ENCODE measurements around the gene LPIN3.
"Not testable (repeated sequence)": the region's sequence is repeated elsewhere in the genome, so short reads cannot be mapped to it uniquely, and the experiment has no call there.

Gene LPIN3

DNA sequence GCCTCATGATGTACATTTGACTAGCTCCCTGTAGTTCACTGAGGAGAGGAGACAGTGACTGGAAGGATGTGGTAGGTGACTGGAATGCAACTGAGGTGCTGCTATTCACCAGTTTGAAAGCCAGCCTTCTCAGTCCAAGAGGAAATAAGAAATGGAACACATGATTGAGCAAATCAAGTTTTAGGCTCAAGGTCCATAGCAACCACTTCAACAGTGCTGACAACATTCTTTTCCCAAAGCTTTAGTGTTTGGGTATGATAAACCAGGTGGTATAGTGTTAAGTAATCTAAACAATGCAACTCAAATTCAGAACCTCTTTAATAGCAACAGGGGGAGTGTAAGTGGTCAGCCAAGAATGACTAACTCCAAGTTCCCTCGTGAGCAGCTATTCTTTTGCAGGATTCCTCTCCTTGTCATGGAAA lies 32.3 kb upstream of the LPIN3 start:
- DNase-seq (ENCODE audit: insufficient read length, low spot score), result no peak
- no peak for TF ChIP-seq POLR2A (IDR thresholded peaks at IDR 0.05; ENCODE audit: low read depth, low read length)
- no peak for TF ChIP-seq PAX5 (IDR thresholded peaks at IDR 0.05; ENCODE audit: insufficient read depth, low read length, severe bottlenecking)
- no peak for TF ChIP-seq POU2F2 (IDR thresholded peaks at IDR 0.05; ENCODE audit: low read depth, low read length)
- no peak for TF ChIP-seq POLR2AphosphoS5 (IDR thresholded peaks at IDR 0.05; ENCODE audit: low read depth, low read length)
- TF ChIP-seq TAF1 (IDR thresholded peaks at IDR 0.05; ENCODE audit: low read depth, low read length), result no peak
- no peak for TF ChIP-seq SPI1 (IDR thresholded peaks at IDR 0.05; ENCODE audit: low read depth, low read length)
- no peak for FAIRE-seq

DNA sequence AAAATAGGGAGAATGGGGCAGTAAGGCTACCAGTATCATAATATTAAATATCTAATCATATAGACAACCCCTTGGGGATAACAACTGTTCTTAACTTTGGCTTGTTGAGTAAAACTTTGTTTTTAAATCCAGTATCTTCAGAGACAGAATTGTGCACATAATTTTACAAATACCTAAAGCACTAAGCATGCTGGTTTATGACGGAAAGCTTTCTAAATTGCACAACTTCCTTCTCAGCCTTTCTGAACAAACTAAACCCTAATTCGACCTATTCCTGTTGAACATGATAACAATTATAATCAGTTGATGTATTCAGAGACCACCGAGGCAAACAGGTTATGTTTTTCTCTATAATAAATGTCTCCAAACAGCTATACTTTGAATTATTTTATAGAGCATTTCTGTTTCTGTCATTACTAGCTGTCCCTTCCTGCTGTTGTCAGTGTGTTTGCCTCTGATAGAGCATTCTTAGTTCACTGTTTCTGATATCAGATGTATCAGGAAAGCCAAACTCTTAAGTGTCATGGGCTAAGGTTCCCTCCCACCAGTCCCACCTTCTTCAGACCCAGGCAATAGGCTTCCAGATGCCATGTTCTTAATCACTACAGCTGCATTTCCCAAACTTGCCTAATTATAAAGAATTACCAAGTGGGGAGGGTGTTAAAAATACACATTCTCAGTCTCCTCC lies 31.8 kb upstream of the LPIN3 start:
- no peak for TF ChIP-seq POU2F2 (IDR thresholded peaks at IDR 0.05; ENCODE audit: low read depth, low read length)
- no peak for TF ChIP-seq PAX5 (IDR thresholded peaks at IDR 0.05; ENCODE audit: insufficient read depth, low read length, severe bottlenecking)
- FAIRE-seq (no peak), DNase-seq (ENCODE audit: insufficient read length, low spot score) (no peak)

DNA sequence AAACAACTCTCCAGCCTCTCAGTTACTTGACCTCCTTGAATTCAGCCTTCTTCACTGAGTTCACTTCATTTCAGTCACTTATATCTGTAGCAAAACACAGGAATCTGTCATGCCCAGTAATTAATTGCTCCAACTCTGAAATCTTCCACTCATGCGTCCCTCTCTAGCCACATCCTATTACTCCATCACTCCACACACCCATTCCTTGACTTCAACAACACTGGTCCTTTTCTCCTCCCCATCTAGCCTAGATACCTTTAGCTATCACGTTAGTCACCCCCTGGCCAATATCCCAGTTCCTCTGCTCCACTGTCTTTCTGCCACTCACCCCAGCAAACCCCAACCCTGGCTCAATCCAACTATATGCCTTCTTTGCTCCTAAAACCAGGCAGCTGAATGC lies 30.8 kb upstream of the LPIN3 start:
- DNase-seq (ENCODE audit: insufficient read length, low spot score), result no peak
- TF ChIP-seq POLR2A (IDR thresholded peaks at IDR 0.05; ENCODE audit: low read depth, low read length), result no peak
- no peak for TF ChIP-seq POLR2AphosphoS5 (IDR thresholded peaks at IDR 0.05; ENCODE audit: low read depth, low read length)
- TF ChIP-seq SPI1 (IDR thresholded peaks at IDR 0.05; ENCODE audit: low read depth, low read length), result no peak
- TF ChIP-seq PAX5 (IDR thresholded peaks at IDR 0.05; ENCODE audit: insufficient read depth, low read length, severe bottlenecking), result no peak
- TF ChIP-seq TAF1 (IDR thresholded peaks at IDR 0.05; ENCODE audit: low read depth, low read length), result no peak
- no peak for TF ChIP-seq POU2F2 (IDR thresholded peaks at IDR 0.05; ENCODE audit: low read depth, low read length)
- no peak for FAIRE-seq

DNA sequence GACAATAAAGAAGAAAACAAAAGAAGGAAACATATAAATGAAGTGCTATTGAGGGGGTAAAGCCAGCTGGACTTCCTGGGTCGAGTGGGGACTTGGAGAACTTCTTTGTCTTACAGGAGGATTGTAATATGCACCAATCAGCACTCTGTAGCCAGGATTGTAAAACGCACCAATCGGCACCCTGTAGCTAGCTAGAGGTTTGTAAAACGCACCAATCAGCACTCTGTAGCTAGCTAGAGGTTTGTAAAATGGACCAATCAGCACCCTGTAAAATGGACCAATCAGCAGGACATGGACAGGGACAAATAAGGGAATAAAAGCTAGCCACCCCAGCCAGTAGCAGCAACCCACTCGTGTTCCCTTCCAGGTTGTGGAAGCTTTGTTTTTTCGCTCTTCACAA lies 28.6 kb upstream of the LPIN3 start:
- FAIRE-seq; DNase-seq (ENCODE audit: insufficient read length, low spot score): not testable (repeated sequence)

DNA sequence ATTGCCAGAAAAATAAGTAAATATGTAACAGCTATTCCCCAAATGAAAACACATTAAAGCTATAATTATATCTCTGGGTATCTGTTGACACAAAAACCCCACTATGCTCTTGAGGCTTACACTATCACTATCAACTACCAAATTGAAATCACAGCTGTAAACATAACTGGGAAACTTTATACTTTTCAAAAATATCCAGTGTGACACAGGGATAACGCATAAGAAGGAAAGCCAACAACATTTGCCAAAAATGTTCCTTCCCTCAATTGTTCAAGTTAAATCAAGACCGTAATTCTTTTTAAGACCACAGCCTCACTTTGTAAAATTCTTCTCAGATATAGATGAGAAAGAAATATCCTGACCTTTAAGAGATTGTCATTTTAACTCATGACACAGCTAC lies 26.2 kb upstream of the LPIN3 start:
- TF ChIP-seq SPI1 (IDR thresholded peaks at IDR 0.05; ENCODE audit: low read depth, low read length), result no peak
- TF ChIP-seq POLR2A (IDR thresholded peaks at IDR 0.05; ENCODE audit: low read depth, low read length), result no peak
- TF ChIP-seq POLR2AphosphoS5 (IDR thresholded peaks at IDR 0.05; ENCODE audit: low read depth, low read length), result no peak
- TF ChIP-seq POU2F2 (IDR thresholded peaks at IDR 0.05; ENCODE audit: low read depth, low read length), result no peak
- no peak for TF ChIP-seq PAX5 (IDR thresholded peaks at IDR 0.05; ENCODE audit: insufficient read depth, low read length, severe bottlenecking)
- TF ChIP-seq TAF1 (IDR thresholded peaks at IDR 0.05; ENCODE audit: low read depth, low read length), result no peak
- FAIRE-seq (no peak), DNase-seq (ENCODE audit: insufficient read length, low spot score) (no peak)

DNA sequence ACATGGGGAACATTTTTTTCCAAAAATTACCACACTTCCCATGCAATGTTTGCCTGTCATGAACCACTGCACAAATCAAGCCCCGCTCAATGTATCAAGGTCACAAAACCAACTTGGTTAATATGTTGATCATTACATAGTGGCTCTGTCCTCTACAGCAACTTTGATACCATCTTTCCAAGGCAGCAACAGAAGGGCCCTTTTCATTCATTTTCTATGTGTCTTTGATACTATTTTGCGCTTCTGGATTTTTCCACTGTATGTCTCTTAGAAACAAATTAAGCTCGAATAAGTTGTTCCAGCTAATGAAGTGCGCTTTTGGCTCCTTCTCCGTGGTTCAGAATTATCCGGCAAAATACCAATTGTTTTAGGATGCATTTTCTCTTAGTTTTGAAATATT lies 24.6 kb upstream of the LPIN3 start:
- FAIRE-seq (no peak), DNase-seq (ENCODE audit: insufficient read length, low spot score) (no peak)
- TF ChIP-seq POLR2AphosphoS5 (IDR thresholded peaks at IDR 0.05; ENCODE audit: low read depth, low read length) (no peak), POU2F2 (IDR thresholded peaks at IDR 0.05; ENCODE audit: low read depth, low read length) (no peak), POLR2A (IDR thresholded peaks at IDR 0.05; ENCODE audit: low read depth, low read length) (no peak), PAX5 (IDR thresholded peaks at IDR 0.05; ENCODE audit: insufficient read depth, low read length, severe bottlenecking) (no peak)

DNA sequence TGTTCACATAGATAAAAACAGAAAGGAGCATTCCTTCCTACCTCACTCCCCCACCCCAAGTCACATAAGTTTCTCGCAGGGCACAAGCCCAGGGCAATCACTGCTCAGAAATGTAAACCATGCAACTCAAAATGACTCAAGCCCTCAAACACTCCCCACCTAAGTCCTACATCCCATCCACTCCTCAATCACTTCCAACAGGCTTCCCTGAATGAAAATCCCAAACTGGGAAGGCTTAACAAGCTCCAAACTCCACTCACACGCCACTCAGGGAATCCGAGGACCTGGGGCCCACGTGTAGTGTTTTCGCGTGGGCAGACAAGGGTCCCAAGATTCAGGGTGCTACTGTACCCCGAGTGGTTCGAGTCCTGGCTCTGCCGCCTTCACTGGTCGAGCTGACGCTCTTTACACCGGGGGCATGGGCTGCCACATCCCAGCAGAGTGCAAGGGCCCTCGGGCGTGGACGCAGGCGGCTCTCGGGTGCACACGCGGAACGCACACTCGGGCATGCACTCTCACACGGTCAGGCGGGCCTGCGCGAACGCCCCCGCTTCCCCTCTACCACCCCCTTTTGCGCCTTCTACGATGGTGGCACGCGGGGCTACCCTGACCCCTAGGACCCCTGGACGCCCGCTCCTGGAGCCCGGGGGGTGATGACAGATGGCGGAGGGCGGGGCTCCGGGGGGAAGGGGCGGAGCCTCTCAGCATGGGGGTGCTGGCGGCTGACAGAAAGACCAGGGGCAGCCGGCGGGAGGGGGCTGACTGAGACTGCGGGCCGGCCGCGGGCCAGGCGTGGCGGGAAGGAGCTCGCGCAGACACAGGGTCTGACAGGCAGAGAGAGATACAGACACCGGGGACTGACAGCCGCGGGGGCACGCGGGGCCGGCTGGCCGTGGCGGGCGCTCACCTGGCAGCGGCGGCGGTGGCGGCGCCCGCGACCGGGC lies 23.7 kb upstream of the LPIN3 start:
- DNase-seq (ENCODE audit: insufficient read length, low spot score) (peak; percentile 79), FAIRE-seq (peak; percentile 26)
- TF ChIP-seq TAF1 (IDR thresholded peaks at IDR 0.05; ENCODE audit: low read depth, low read length) (no peak), POLR2A (IDR thresholded peaks at IDR 0.05; ENCODE audit: low read depth, low read length) (no peak), POLR2AphosphoS5 (IDR thresholded peaks at IDR 0.05; ENCODE audit: low read depth, low read length) (no peak), PAX5 (IDR thresholded peaks at IDR 0.05; ENCODE audit: insufficient read depth, low read length, severe bottlenecking) (no peak), SPI1 (IDR thresholded peaks at IDR 0.05; ENCODE audit: low read depth, low read length) (no peak), POU2F2 (IDR thresholded peaks at IDR 0.05; ENCODE audit: low read depth, low read length) (no peak)

DNA sequence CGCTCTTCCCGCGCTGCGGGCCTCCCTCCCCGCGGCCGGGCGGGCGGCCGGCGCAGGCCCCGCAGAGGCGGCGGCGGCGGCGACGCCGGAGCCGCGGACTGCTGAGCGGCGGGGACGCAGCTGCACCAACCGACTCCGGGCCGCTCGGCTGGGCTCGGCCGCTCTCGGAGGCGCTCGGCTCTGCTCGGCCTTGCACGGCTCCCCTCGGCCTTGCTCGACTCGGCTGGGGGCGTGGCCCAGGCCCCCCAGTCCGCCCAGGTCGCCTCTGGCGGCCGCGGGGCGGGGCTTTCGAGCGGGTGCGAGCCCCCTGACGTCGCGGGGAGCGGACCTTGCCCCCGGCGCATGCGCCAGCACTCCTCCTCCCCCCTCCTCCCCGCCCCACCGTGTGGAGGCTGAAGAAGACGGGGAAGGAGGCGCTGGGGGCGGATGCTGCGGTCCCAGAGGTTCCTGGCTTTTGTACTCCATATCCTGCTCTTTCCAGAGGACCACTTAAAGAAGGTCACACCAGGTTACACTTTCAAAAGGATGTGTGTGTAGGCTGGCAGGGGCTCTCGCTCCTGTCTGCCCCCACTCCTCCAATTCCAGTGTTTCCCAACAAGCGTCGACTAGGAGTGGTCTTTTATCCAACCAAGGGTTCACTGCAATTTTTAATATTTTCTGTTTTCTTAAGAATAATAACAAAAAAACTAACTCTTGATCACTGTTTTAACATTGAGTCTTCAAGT lies 22.9 kb upstream of the LPIN3 start, which contains the start of gene ZHX3:
Gene ZHX3, minus strand, starts transcription at position 186 of the 725 bp plus-strand sequence. CDS start 112,815 bp downstream, outside the sequence.
- FAIRE-seq (peak; percentile 97), DNase-seq (ENCODE audit: insufficient read length, low spot score) (peak; percentile 96)
- TF ChIP-seq PAX5 (IDR thresholded peaks at IDR 0.05; ENCODE audit: insufficient read depth, low read length, severe bottlenecking) (no peak), TAF1 (IDR thresholded peaks at IDR 0.05; ENCODE audit: low read depth, low read length) (no peak), SPI1 (IDR thresholded peaks at IDR 0.05; ENCODE audit: low read depth, low read length) (no peak), POLR2A (IDR thresholded peaks at IDR 0.05; ENCODE audit: low read depth, low read length) (peak; percentile 36; the same call in 1 of the 2 replicates)

DNA sequence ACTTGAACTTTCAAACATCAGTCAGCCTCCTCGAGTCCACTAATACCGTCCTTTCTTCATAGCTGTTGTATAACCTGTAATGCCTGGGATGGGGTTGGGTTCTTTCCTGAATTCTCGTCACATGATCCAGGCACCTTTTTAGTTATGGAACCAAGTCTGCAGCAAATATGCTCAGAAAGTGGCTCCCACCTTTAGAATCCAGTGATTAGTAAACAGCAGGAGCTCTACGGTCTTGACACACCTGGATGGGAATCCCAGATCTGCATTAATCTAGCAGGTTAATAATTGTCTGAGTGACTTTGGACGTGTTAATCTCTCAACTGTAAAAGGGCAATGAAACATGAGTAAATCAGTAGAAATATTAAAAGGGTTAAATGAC lies 22.4 kb upstream of the LPIN3 start:
- TF ChIP-seq TAF1 (IDR thresholded peaks at IDR 0.05; ENCODE audit: low read depth, low read length) (no peak), POLR2AphosphoS5 (IDR thresholded peaks at IDR 0.05; ENCODE audit: low read depth, low read length) (no peak), PAX5 (IDR thresholded peaks at IDR 0.05; ENCODE audit: insufficient read depth, low read length, severe bottlenecking) (no peak), POLR2A (IDR thresholded peaks at IDR 0.05; ENCODE audit: low read depth, low read length) (no peak), POU2F2 (IDR thresholded peaks at IDR 0.05; ENCODE audit: low read depth, low read length) (no peak), SPI1 (IDR thresholded peaks at IDR 0.05; ENCODE audit: low read depth, low read length) (no peak)
- no peak for DNase-seq (ENCODE audit: insufficient read length, low spot score)

More for the DNA sequence above, 22.4 kb upstream of the LPIN3 start:
- no peak for FAIRE-seq
